ENCODE data around the gene PPM1L. TPM values are rescaled to one million over a fixed set of nuclear protein-coding genes. Genes with fewer than 3 reads are reported as not detected.

The PPM1L gene
- total RNA-seq, 1 donor from 2014 or later: 14.9 TPM

- Histone ChIP-seq H3K27me3 (ENCODE audit: low read depth) (no peaks in the 10 kb centered on the region), H3K27ac (no peak overlapping the region), H3K4me3 (no peak overlapping the region), H3K36me3 (no peaks in the 10 kb centered on the region), H3K4me1 (no peaks in the 10 kb centered on the region), H3K9me3 (no peaks in the 10 kb centered on the region)
- DNase-seq (no peak), ATAC-seq (no peak)
- intact Hi-C loops (cut with DNase I): no loop called here
- TF ChIP-seq CTCF (IDR thresholded peaks at IDR 0.05): no peak
Measured at GRCh38 chr3:161043336-161044035, 287.5 kb downstream of the PPM1L start.

GRCh38 chr3:161049683-161050248, 293.7 kb downstream of the PPM1L start:
- Histone ChIP-seq H3K4me1 (no peaks in the 10 kb centered on the region), H3K36me3 (no peaks in the 10 kb centered on the region), H3K9me3 (no peaks in the 10 kb centered on the region), H3K27ac (no peak overlapping the region), H3K27me3 (ENCODE audit: low read depth) (no peaks in the 10 kb centered on the region), H3K4me3 (no peak overlapping the region)
- ATAC-seq (no peak), DNase-seq (no peak)
- intact Hi-C loops (cut with DNase I): no loop called here
- no peak for TF ChIP-seq CTCF (IDR thresholded peaks at IDR 0.05)

GRCh38 chr3:161050935-161051334, 294.9 kb downstream of the PPM1L start:
- H3K4me1 ChIP-seq: no peaks in the 10 kb centered on the region
- no peak overlapping the region for H3K4me3 ChIP-seq
- no peaks in the 10 kb centered on the region for H3K27me3 ChIP-seq (ENCODE audit: low read depth)
- ATAC-seq: no peak
- no peak overlapping the region for H3K27ac ChIP-seq
- H3K9me3 ChIP-seq: no peaks in the 10 kb centered on the region
- DNase-seq: no peak
- intact Hi-C loops (cut with DNase I): no loop called here
- TF ChIP-seq CTCF (IDR thresholded peaks at IDR 0.05): no peak
- H3K36me3 ChIP-seq: no peaks in the 10 kb centered on the region

- intact Hi-C loops (cut with DNase I): no loop called here
- Histone ChIP-seq H3K4me1 (no peaks in the 10 kb centered on the region), H3K4me3 (no peak overlapping the region), H3K36me3 (no peaks in the 10 kb centered on the region), H3K27ac (no peak overlapping the region), H3K9me3 (no peaks in the 10 kb centered on the region), H3K27me3 (ENCODE audit: low read depth) (no peaks in the 10 kb centered on the region)
- ATAC-seq (no peak), DNase-seq (no peak)
- no peak for TF ChIP-seq CTCF (IDR thresholded peaks at IDR 0.05)
Measured at GRCh38 chr3:161051856-161052255, 295.8 kb downstream of the PPM1L start.

GRCh38 chr3:161054860-161055604, 299.0 kb downstream of the PPM1L start:
- Histone ChIP-seq H3K4me1 (no peaks in the 10 kb centered on the region), H3K27me3 (ENCODE audit: low read depth) (no peaks in the 10 kb centered on the region), H3K4me3 (no peak overlapping the region), H3K36me3 (no peaks in the 10 kb centered on the region), H3K27ac (no peak overlapping the region), H3K9me3 (no peaks in the 10 kb centered on the region)
- ATAC-seq (no peak), DNase-seq (no peak)
- TF ChIP-seq CTCF (IDR thresholded peaks at IDR 0.05): no peak
- intact Hi-C loops (cut with DNase I): no loop called here
